GM19372 (cell line): ENCODE results near the gene MAN2A1.

Experiments used
- ATAC-seq: cut with Tn5 transposase; IDR thresholded peaks from one replicate; pipeline ENCODE4 v1.9.1; 2021; ENCODE audit warnings: mild to moderate bottlenecking, low read depth, moderate library complexity; ENCODE audit not compliant: unreplicated experiment

The MAN2A1 gene

GRCh38 chr5:109704282-109704952 is 14.7 kb downstream of the MAN2A1 start:
- no peak for ATAC-seq

GRCh38 chr5:109705596-109705995 is 15.9 kb downstream of the MAN2A1 start:
- no peak for ATAC-seq

GRCh38 chr5:109706095-109706494 is 16.4 kb downstream of the MAN2A1 start:
- ATAC-seq: no peak

- ATAC-seq: no peak
Observed at GRCh38 chr5:109707531-109707930, 17.8 kb downstream of the MAN2A1 start.

- no peak for ATAC-seq
Observed at GRCh38 chr5:109708813-109709212, 19.1 kb downstream of the MAN2A1 start.

GRCh38 chr5:109709225-109709624 is 19.5 kb downstream of the MAN2A1 start:
- ATAC-seq: no peak

GRCh38 chr5:109711673-109712072 is 21.9 kb downstream of the MAN2A1 start:
- no peak for ATAC-seq

- ATAC-seq: no peak
Observed at GRCh38 chr5:109713453-109713852, 23.7 kb downstream of the MAN2A1 start.

GRCh38 chr5:109714592-109714991 is 24.9 kb downstream of the MAN2A1 start:
- ATAC-seq: no peak

- no peak for ATAC-seq
Observed at GRCh38 chr5:109718216-109718615, 28.5 kb downstream of the MAN2A1 start.

GRCh38 chr5:109718632-109719031 is 28.9 kb downstream of the MAN2A1 start:
- no peak for ATAC-seq

- no peak for ATAC-seq
Observed at GRCh38 chr5:109719978-109720377, 30.3 kb downstream of the MAN2A1 start.

- ATAC-seq: no peak
Observed at GRCh38 chr5:109721741-109722140, 32.0 kb downstream of the MAN2A1 start.

GRCh38 chr5:109723606-109724005 is 33.9 kb downstream of the MAN2A1 start:
- ATAC-seq: no peak

- ATAC-seq: no peak
Observed at GRCh38 chr5:109725135-109725534, 35.4 kb downstream of the MAN2A1 start.

- ATAC-seq: peak; percentile 63
Observed at GRCh38 chr5:109739741-109740728, 50.3 kb downstream of the MAN2A1 start.

- no peak for ATAC-seq
Observed at GRCh38 chr5:109740966-109741365, 51.2 kb downstream of the MAN2A1 start.

- no peak for ATAC-seq
Observed at GRCh38 chr5:109741390-109741789, 51.7 kb downstream of the MAN2A1 start.

- peak; percentile 45 for ATAC-seq
Observed at GRCh38 chr5:109743041-109743531, 53.4 kb downstream of the MAN2A1 start.

GRCh38 chr5:109743770-109744212 is 54.1 kb downstream of the MAN2A1 start:
- ATAC-seq: no peak

- ATAC-seq: no peak
Observed at GRCh38 chr5:109744261-109744660, 54.5 kb downstream of the MAN2A1 start.
